PC-3 (cell line): ENCODE measurements around the gene GMPPB. TPM values are rescaled to one million over a fixed set of nuclear protein-coding genes. Genes with fewer than 3 reads are reported as not detected.
A peak's percentile ranks its signal among the peaks of the same experiment; 100 is the strongest.

Experiments used
- ATAC-seq: fragments of 200-7000 bp; cut with Tn5 transposase; 2 replicates; pipeline ENCODE4 v1.9.1; 2020; ENCODE audit warnings: mild to moderate bottlenecking, moderate library complexity
- BruUV-seq: library from RNA; stranded (reverse); fragments of 400-500 nt; replicated peaks from 2 replicates; lab custom pipeline; 2021; lab: Mats Ljungman, UMichigan
- CTCF ChIA-PET: fragments of 300-600 bp; sonication (Branson Sonifier 250); formaldehyde crosslinking; loops from one replicate; lab custom pipeline; 2022; ENCODE audit warnings: antibody characterized with exemption; lab: Charles Lee
- POLR2A ChIA-PET: fragments of 300-600 bp; sonication (Branson Sonifier 250); formaldehyde crosslinking; loops from one replicate; lab custom pipeline; 2022; ENCODE audit warnings: antibody characterized with exemption; ENCODE audit not compliant: unreplicated experiment; lab: Charles Lee
- DNase-seq: peaks from one replicate; pipeline ENCODE4 v3.0.0-alpha.2; 2015
- H2AFZ ChIP-seq: fragments of 300-600 bp; sonication (generic); 2 replicates; pipeline ENCODE4 v1.6.0; 2016; ENCODE audit warnings: antibody characterized with exemption, low read length
- H3F3A ChIP-seq: fragments of 300-600 bp; sonication (generic); one replicate; pipeline ENCODE4 v1.6.0; 2017; ENCODE audit warnings: antibody characterized with exemption, low read length, control low read depth, mild to moderate bottlenecking; ENCODE audit not compliant: unreplicated experiment
- H3K27ac ChIP-seq: fragments of 300-600 bp; sonication (generic); 2 replicates; pipeline ENCODE4 v1.5.1; 2016; ENCODE audit warnings: mild to moderate bottlenecking, low read length
- H3K27me3 ChIP-seq: fragments of 300-600 bp; sonication (generic); 2 replicates; pipeline ENCODE4 v1.6.1; 2016; ENCODE audit warnings: low read length, mixed read lengths
- H3K36me3 ChIP-seq: fragments of 300-600 bp; sonication (generic); 2 replicates; pipeline ENCODE4 v1.6.1; 2016; ENCODE audit warnings: low read depth, mixed run types, low read length, mixed read lengths
- H3K4me1 ChIP-seq: fragments of 300-600 bp; sonication (generic); 2 replicates; pipeline ENCODE4 v1.5.1; 2016; ENCODE audit warnings: low read length; ENCODE audit not compliant: insufficient read depth
- H3K4me2 ChIP-seq: fragments of 300-600 bp; sonication (generic); 2 replicates; pipeline ENCODE4 v1.6.0; 2016; ENCODE audit warnings: low read length
- H3K4me3 ChIP-seq: fragments of 300-600 bp; sonication (generic); 2 replicates; pipeline ENCODE4 v1.5.1; 2016; ENCODE audit warnings: mild to moderate bottlenecking, low read length, mixed read lengths
- H3K79me2 ChIP-seq: fragments of 300-600 bp; sonication (generic); 2 replicates; pipeline ENCODE4 v1.6.1; 2017; ENCODE audit warnings: low read length, mixed read lengths
- H3K9ac ChIP-seq: fragments of 300-600 bp; sonication (generic); 2 replicates; pipeline ENCODE4 v1.6.0; 2016; ENCODE audit warnings: mild to moderate bottlenecking, low read length
- H3K9me2 ChIP-seq: fragments of 300-600 bp; sonication (generic); replicated peaks from 2 replicates; pipeline ENCODE4 v1.6.1; 2016; ENCODE audit warnings: mixed run types, low read length, mixed read lengths
- H3K9me3 ChIP-seq: fragments of 300-600 bp; sonication (generic); 2 replicates; pipeline ENCODE4 v1.6.1; 2016; ENCODE audit warnings: low read length, mixed read lengths
- H4K20me1 ChIP-seq: fragments of 300-600 bp; sonication (generic); 2 replicates; pipeline ENCODE4 v1.6.1; 2016; ENCODE audit warnings: low read length, mixed read lengths
- EZH2 ChIP-seq: fragments of 300-600 bp; sonication (generic); IDR thresholded peaks from one replicate; pipeline ENCODE4 v1.6.1; 2017; ENCODE audit warnings: antibody characterized with exemption, mild to moderate bottlenecking, low read length; ENCODE audit not compliant: unreplicated experiment
- EZH2phosphoT487 ChIP-seq: fragments of 300-600 bp; sonication (generic); IDR thresholded peaks from 2 replicates; pipeline ENCODE4 v1.6.1; 2018; ENCODE audit warnings: mild to moderate bottlenecking, antibody characterized with exemption, low read length, borderline replicate concordance
- intact Hi-C: fragments of 100-400 bp; cut with micrococcal nuclease; formaldehyde crosslinking; loops from 2 replicates; pipeline ENCODE4 v1.9.0; 2023
- total RNA-seq: library from RNA; depleted of rRNA; stranded (reverse); fragments of >200 nt; gene quantifications from 2 replicates; pipeline ENCODE4 v1.2.3, GENCODE V29; 2014
- TF ChIP-seq, protein P1 (sequence below): fragments of 300-600 bp; sonication (generic); conservative IDR thresholded peaks from 2 replicates; pipeline ENCODE4 v1.5.1; 2017; ENCODE audit warnings: antibody characterized with exemption, low read depth, mild to moderate bottlenecking, low read length

Gene GMPPB
- total RNA-seq, 1 experiment from 2014 or later = 69.5 TPM

DNA sequence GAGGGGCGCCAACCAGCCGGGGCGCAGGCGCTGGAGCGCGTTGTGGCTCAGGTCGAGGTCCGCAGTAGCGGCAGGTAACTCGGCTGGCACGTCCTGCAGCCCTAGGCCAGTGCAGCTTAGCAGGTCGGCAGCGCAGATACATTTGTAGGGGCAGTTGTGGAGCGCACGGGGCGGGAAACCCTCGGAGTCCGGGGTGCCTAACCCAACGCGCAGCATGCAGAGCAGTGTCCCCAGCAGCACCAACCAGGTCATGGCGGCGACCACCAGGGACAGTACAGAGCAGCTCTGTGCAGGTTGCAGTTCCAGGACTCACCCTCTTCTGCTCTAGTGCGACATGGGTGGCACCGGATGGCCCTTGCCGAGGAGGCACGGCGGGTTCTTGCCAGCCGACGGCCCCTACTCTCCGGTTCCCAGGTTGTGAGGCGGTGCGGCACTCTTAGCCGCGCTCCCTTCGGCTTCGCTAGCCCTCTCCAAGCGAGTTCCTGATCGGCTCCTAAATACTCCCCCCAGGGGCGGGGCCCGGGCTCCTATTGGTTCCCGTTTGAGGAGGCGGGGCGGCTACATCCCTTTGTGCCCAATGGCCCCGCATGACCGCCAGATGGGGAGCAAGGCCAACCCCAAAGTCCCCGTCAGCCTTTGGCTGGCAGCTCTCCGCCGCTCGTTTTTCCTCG, 4.4 kb downstream of the GMPPB start, which contains the start of gene AMIGO3:
AMIGO3 (minus strand) TSS at position 471 of the 671 bp plus-strand sequence; CDS start at position 252, 219 bp downstream.
- Histone ChIP-seq H3K36me3 (peaks cover 14% of the 10 kb centered on the region), H3K27me3 (no peaks in the 10 kb centered on the region), H3K9me3 (no peaks in the 10 kb centered on the region), H2AFZ (no peak within 1 kb of the TSS), H4K20me1 (no peaks in the 10 kb centered on the region), H3K4me3 (peak within 1 kb of the TSS; percentile 54; the same call in 1 of the 2 replicates), H3K79me2 (peaks cover 17% of the 10 kb centered on the region), H3K27ac (no peak within 1 kb of the TSS), H3K4me2 (peak within 1 kb of the TSS; percentile 77), H3K4me1 (peaks cover 15% of the 10 kb centered on the region), H3K9ac (no peak within 1 kb of the TSS), H3K9me2 (no peaks in the 10 kb centered on the region), H3F3A (no peaks in the 10 kb centered on the region)
- ATAC-seq (peak; percentile 61), DNase-seq (peak; percentile 92)
- TF ChIP-seq EZH2phosphoT487 = no peak
- TF ChIP-seq, protein P1, sequence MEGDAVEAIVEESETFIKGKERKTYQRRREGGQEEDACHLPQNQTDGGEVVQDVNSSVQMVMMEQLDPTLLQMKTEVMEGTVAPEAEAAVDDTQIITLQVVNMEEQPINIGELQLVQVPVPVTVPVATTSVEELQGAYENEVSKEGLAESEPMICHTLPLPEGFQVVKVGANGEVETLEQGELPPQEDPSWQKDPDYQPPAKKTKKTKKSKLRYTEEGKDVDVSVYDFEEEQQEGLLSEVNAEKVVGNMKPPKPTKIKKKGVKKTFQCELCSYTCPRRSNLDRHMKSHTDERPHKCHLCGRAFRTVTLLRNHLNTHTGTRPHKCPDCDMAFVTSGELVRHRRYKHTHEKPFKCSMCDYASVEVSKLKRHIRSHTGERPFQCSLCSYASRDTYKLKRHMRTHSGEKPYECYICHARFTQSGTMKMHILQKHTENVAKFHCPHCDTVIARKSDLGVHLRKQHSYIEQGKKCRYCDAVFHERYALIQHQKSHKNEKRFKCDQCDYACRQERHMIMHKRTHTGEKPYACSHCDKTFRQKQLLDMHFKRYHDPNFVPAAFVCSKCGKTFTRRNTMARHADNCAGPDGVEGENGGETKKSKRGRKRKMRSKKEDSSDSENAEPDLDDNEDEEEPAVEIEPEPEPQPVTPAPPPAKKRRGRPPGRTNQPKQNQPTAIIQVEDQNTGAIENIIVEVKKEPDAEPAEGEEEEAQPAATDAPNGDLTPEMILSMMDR = peak; percentile 50
- no peak for TF ChIP-seq EZH2
- POLR2A ChIA-PET = no interaction called here
- intact Hi-C loops = loop anchor here (1.0 kb wide), 1 partner anchor 120 kb away; no protein-coding TSS in a partner anchor
- no TSS peak for BruUV-seq
- CTCF ChIA-PET = interaction anchor here (0.6 to 1.6 kb wide), 2 partner anchors 54 to 120 kb away, joined by 6 to 14 read pairs; no protein-coding TSS in a partner anchor

- Histone ChIP-seq H3K79me2 (peaks cover 17% of the 10 kb centered on the region), H3F3A (no peaks in the 10 kb centered on the region), H3K36me3 (peaks cover 14% of the 10 kb centered on the region), H3K27ac (no peak overlapping the region), H3K9me2 (no peaks in the 10 kb centered on the region), H4K20me1 (no peaks in the 10 kb centered on the region), H3K4me3 (peak overlapping the region; percentile 54; the same call in 1 of the 2 replicates), H3K4me2 (peak overlapping the region; percentile 77), H3K9ac (no peak overlapping the region), H3K9me3 (no peaks in the 10 kb centered on the region), H3K4me1 (peaks cover 12% of the 10 kb centered on the region), H3K27me3 (no peaks in the 10 kb centered on the region), H2AFZ (no peak overlapping the region)
- ChIA-PET POLR2A (no interaction called here), CTCF (interaction anchor here (1.6 kb wide), 1 partner anchor 120 kb away, joined by 6 read pairs; no protein-coding TSS in a partner anchor)
- no peak for ATAC-seq
- DNase-seq = no peak
- intact Hi-C loops = loop anchor here (1.0 kb wide), 1 partner anchor 120 kb away; no protein-coding TSS in a partner anchor
- TF ChIP-seq, protein P1 = no peak
- TF ChIP-seq EZH2phosphoT487 (no peak), EZH2 (no peak)
- BruUV-seq = no TSS peak
Observed at GRCh38 chr3:49718858-49719213, 4.9 kb downstream of the GMPPB start.
